HEK293 (cell line): ENCODE results near the gene CLPX.

Experiments used
- CTCF ChIA-PET: fragments of 350-600 bp; formaldehyde crosslinking; extraction: SDS; loops from one replicate; lab custom pipeline; 2021; ENCODE audit warnings: antibody characterized with exemption; lab: Yijun Ruan, JAX
- POLR2A ChIA-PET: fragments of 300-600 bp; formaldehyde crosslinking; extraction: SDS; loops from one replicate; lab custom pipeline; 2020; ENCODE audit warnings: antibody characterized with exemption, inconsistent platforms; lab: Yijun Ruan, JAX
- H3K27ac ChIP-seq: fragments of 200-500 bp; sonication (Bioruptor generic); 2 replicates; pipeline ENCODE4 v1.5.1; 2014; ENCODE audit warnings: low read depth, low read length, control low read depth, inconsistent platforms; ENCODE audit errors: extremely low read depth
- H3K36me3 ChIP-seq, 2 experiments: fragments of 200-500 bp in 1 of 2; sonication (Bioruptor generic) in 1 of 2; 1 replicate in 1 of 2; 2 replicates in 1 of 2; pipeline ENCODE4 v1.5.1; 2014 to 2017; ENCODE audit warnings: inconsistent platforms in 2 of 2, low read length in 2 of 2; ENCODE audit not compliant: control insufficient read depth in 2 of 2, insufficient read depth in 1 of 2
- H3K4me1 ChIP-seq: fragments of 200-500 bp; sonication (Bioruptor generic); 2 replicates; pipeline ENCODE4 v1.5.1; 2014; ENCODE audit warnings: mild to moderate bottlenecking, low read length, inconsistent platforms; ENCODE audit not compliant: control insufficient read depth, insufficient read depth
- H3K4me3 ChIP-seq: 2 replicates; pipeline ENCODE4 v1.5.1; 2011; ENCODE audit warnings: low read depth, mild to moderate bottlenecking, control low read depth, low read length, moderate library complexity
- H3K9me3 ChIP-seq: fragments of 200-500 bp; sonication (Bioruptor generic); 2 replicates; pipeline ENCODE4 v1.5.1; 2014; ENCODE audit warnings: low read depth, low read length, inconsistent platforms; ENCODE audit not compliant: control insufficient read depth, insufficient read depth
- AEBP2 ChIP-seq: fragments of 450-650 bp; formaldehyde crosslinking; IDR thresholded peaks from 2 replicates; pipeline ENCODE4 v1.5.1; 2016; ENCODE audit warnings: missing biosample characterization, missing genetic modification characterization, borderline replicate concordance
- BCL11B ChIP-seq: fragments of 450-650 bp; formaldehyde crosslinking; IDR thresholded peaks from 2 replicates; pipeline ENCODE4 v1.5.1; 2016; ENCODE audit warnings: low read depth, missing biosample characterization, missing genetic modification characterization
- GFI1B ChIP-seq: fragments of 450-650 bp; formaldehyde crosslinking; IDR thresholded peaks from 2 replicates; pipeline ENCODE4 v1.5.1; 2016; ENCODE audit warnings: missing biosample characterization, missing genetic modification characterization
- HOXA7 ChIP-seq: sonication (generic); formaldehyde crosslinking; IDR thresholded peaks from 2 replicates; pipeline ENCODE4 v1.8.1; 2022; ENCODE audit warnings: missing genetic modification reagents, borderline replicate concordance
- KLF10 ChIP-seq: fragments of 450-650 bp; IDR thresholded peaks from 2 replicates; pipeline ENCODE4 v1.5.1; 2018; ENCODE audit warnings: missing biosample characterization, mild to moderate bottlenecking, missing genetic modification characterization
- KLF16 ChIP-seq: fragments of 450-650 bp; formaldehyde crosslinking; IDR thresholded peaks from 2 replicates; pipeline ENCODE4 v1.5.1; 2017; ENCODE audit warnings: missing biosample characterization, missing genetic modification characterization
- SCRT2 ChIP-seq: fragments of 450-650 bp; formaldehyde crosslinking; IDR thresholded peaks from 2 replicates; pipeline ENCODE4 v1.5.1; 2016; ENCODE audit warnings: missing biosample characterization, missing genetic modification characterization
- ZBTB11 ChIP-seq: fragments of 450-650 bp; formaldehyde crosslinking; conservative IDR thresholded peaks from 2 replicates; pipeline ENCODE4 v1.5.1; 2016; ENCODE audit warnings: low read depth, missing biosample characterization, missing genetic modification characterization
- ZBTB44 ChIP-seq: fragments of 450-650 bp; IDR thresholded peaks from 2 replicates; pipeline ENCODE4 v1.5.1; 2018; ENCODE audit warnings: missing biosample characterization, mild to moderate bottlenecking, missing genetic modification characterization
- ZNF140 ChIP-seq: fragments of 450-650 bp; formaldehyde crosslinking; IDR thresholded peaks from 2 replicates; pipeline ENCODE4 v1.5.1; 2016; ENCODE audit warnings: missing biosample characterization, missing genetic modification characterization
- ZNF155 ChIP-seq: fragments of 450-650 bp; formaldehyde crosslinking; IDR thresholded peaks from 2 replicates; pipeline ENCODE4 v1.5.1; 2016; ENCODE audit warnings: missing biosample characterization, missing genetic modification characterization
- ZNF211 ChIP-seq: fragments of 450-650 bp; formaldehyde crosslinking; IDR thresholded peaks from 2 replicates; pipeline ENCODE4 v1.5.1; 2016; ENCODE audit warnings: low read depth, missing biosample characterization, missing genetic modification characterization
- ZNF335 ChIP-seq: fragments of 450-650 bp; formaldehyde crosslinking; conservative IDR thresholded peaks from 2 replicates; pipeline ENCODE4 v1.5.1; 2016; ENCODE audit warnings: missing biosample characterization, missing genetic modification characterization
- ZNF398 ChIP-seq: fragments of 450-650 bp; formaldehyde crosslinking; IDR thresholded peaks from 2 replicates; pipeline ENCODE4 v1.5.1; 2017; ENCODE audit warnings: missing biosample characterization, missing genetic modification characterization
- ZNF404 ChIP-seq: fragments of 450-650 bp; formaldehyde crosslinking; IDR thresholded peaks from 2 replicates; pipeline ENCODE4 v1.5.1; 2017; ENCODE audit warnings: missing biosample characterization, missing genetic modification characterization
- ZNF548 ChIP-seq: fragments of 450-650 bp; formaldehyde crosslinking; IDR thresholded peaks from 2 replicates; pipeline ENCODE4 v1.5.1; 2016; ENCODE audit warnings: missing biosample characterization, missing genetic modification characterization
- ZNF560 ChIP-seq: fragments of 450-650 bp; formaldehyde crosslinking; IDR thresholded peaks from 2 replicates; pipeline ENCODE4 v1.5.1; 2017; ENCODE audit warnings: missing biosample characterization, missing genetic modification characterization, borderline replicate concordance
- ZNF629 ChIP-seq: fragments of 450-650 bp; formaldehyde crosslinking; IDR thresholded peaks from 2 replicates; pipeline ENCODE4 v1.5.1; 2017; ENCODE audit warnings: missing biosample characterization, missing genetic modification characterization
- ZNF639 ChIP-seq: fragments of 450-650 bp; formaldehyde crosslinking; IDR thresholded peaks from 2 replicates; pipeline ENCODE4 v1.5.1; 2016; ENCODE audit warnings: missing biosample characterization, missing genetic modification characterization
- ZNF704 ChIP-seq: fragments of 450-650 bp; formaldehyde crosslinking; IDR thresholded peaks from 2 replicates; pipeline ENCODE4 v1.5.1; 2016; ENCODE audit warnings: missing biosample characterization, missing genetic modification characterization

CLPX gene

GRCh38 chr15:65156692-65157091 lies 28.4 kb downstream of the CLPX start:
- Histone ChIP-seq H3K4me1 (no peaks in the 10 kb centered on the region), H3K27ac (no peak overlapping the region), H3K36me3 (peaks cover 40 to 74% of the 10 kb centered on the region in 2 experiments), H3K9me3 (no peaks in the 10 kb centered on the region), H3K4me3 (no peak overlapping the region)
- TF ChIP-seq ZNF704 (tag by site-specific recombination), result no peak
- TF ChIP-seq ZNF335 (tag by site-specific recombination), result no peak
- no peak for TF ChIP-seq ZNF211 (tag by site-specific recombination)
- TF ChIP-seq ZNF404 (tag by site-specific recombination), result no peak
- TF ChIP-seq AEBP2 (tag by site-specific recombination), result no peak
- no peak for TF ChIP-seq ZNF398 (tag by site-specific recombination)
- POLR2A ChIA-PET, result no interaction called here
- CTCF ChIA-PET, result no interaction called here

- CTCF ChIA-PET, result no interaction called here
- peaks cover 56 to 77% of the 10 kb centered on the region in 2 experiments for H3K36me3 ChIP-seq
- H3K9me3 ChIP-seq, result no peaks in the 10 kb centered on the region
- H3K4me3 ChIP-seq, result no peak overlapping the region
- no peak overlapping the region for H3K27ac ChIP-seq
- H3K4me1 ChIP-seq, result no peaks in the 10 kb centered on the region
- POLR2A ChIA-PET, result no interaction called here
- TF ChIP-seq KLF16 (tag by site-specific recombination) (no peak), ZBTB11 (tag by site-specific recombination) (no peak), KLF10 (no peak), ZNF639 (no peak), ZNF629 (no peak), ZNF560 (tag by site-specific recombination) (no peak), ZNF140 (tag by site-specific recombination) (no peak), HOXA7 (CRISPR knock-in tag) (no peak), GFI1B (tag by site-specific recombination) (no peak), ZNF548 (tag by site-specific recombination) (no peak), BCL11B (tag by site-specific recombination) (no peak), ZNF155 (tag by site-specific recombination) (no peak), SCRT2 (tag by site-specific recombination) (no peak), ZBTB44 (tag by site-specific recombination) (no peak), AEBP2 (tag by site-specific recombination) (no peak)
These were observed 30.4 kb downstream of the CLPX start for GRCh38 chr15:65154720-65155119.
